Pons (tissue), 1 donor: Measurements from ENCODE around the gene TCHP.

Source experiments
- DNase-seq: peaks from one replicate; pipeline ENCODE4 v3.0.0-alpha.2; 2016; ENCODE audit warnings: low spot score

Gene TCHP

DNA sequence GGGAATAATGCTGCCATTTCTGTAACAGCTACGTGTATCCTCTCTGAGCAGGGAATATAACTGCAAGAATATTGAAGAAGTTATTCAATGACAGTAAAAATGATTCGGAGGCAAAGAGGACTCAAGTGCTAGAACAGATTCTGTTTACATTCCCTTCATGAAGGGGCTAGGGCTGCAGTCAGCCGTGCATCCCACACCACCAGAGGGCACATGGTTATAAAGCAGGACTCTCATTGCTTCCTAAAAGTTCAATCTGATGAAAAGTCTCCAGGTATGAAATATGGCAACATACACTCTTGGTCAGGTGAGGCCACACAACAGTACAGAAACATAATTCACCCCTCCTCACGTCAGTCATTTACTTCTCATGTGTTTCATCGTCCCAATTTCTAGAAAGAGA, 34.0 kb downstream of the TCHP start:
- DNase-seq = no peak

DNA sequence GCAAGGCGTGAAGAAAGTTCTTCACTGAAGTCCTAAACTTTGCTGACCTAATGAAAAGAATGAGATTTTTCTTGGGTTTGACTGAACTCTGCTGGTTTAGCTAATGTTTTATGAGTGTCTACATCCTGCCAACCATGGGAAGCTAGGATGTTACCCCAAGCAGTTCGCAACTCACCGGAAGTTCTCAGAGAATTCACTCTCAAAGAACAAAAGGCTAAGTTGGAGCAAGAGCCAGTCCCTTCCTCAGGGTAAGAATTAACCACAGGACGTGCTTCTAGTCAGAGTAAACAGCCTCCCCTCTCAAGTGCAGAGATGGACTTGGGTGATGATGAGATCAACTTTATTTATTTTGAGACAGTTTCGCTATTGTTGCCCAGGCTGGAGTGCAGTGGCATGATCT, 37.3 kb downstream of the TCHP start:
- peak; percentile 44 for DNase-seq

DNA sequence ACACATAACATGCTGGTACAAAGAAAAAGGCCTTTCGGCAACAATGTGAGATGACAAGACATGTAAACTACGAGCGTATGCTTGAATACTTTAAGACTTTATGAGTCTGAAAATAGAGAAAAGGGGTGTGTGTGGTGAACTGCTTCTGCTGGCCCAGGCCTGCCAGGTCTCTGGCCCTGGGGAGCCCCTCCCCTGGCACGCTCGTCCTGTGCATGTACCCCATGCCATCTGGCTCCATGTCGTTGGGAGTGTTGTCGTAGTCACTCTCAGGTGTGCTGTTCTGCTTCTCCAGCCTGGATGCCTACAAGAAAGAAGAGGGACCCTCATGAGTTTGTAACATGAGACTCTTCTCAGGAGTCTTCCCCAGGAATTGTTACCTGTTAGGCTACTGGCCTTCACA, 38.9 kb downstream of the TCHP start:
- DNase-seq = no peak

DNA sequence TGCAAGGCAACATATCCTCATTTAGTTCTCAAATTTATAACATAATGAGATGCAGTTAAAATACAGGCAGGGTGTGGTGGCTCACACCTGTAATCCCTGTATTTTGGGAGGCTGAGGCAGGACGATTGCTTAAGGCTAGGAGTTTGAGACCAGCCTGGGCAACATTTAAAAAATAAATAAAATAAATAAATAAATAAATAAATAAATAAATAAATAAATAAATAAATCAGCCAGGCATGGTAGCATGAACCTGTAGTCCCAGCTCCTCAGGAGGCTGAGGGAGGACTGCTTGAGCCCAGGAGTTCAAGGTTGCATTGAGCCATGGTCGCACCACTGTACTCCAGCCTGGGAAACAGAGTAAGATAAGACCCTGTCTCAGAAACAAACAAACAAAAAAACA, 39.4 kb downstream of the TCHP start:
- no peak for DNase-seq

DNA sequence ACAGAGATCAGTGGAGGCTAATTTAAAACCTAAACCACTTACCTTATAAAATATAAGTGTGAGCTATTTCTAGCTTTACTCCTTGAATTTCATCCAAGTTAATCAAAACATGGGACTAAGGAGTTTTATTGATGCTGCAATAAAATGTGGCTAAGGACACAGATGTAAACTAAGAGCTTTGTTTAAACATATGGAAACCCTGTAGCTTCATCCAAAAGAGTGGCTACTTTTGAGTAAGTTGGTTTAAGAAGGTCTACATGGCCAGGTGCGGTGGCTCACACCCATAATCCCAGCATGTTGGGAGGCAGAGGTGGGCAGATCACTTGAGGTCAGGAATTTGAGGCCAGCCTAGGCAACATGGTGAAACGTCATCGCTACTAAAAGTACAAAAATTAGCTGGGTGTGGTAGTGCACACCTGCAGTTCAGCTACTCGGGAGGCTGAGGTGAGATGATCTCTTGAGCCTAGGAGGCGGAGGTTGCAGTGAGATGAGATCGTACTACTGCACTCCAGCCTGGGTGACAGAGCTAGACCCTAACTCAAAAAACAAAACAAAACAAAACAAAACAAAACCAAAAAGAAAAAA, 40.4 kb downstream of the TCHP start:
- no peak for DNase-seq

DNA sequence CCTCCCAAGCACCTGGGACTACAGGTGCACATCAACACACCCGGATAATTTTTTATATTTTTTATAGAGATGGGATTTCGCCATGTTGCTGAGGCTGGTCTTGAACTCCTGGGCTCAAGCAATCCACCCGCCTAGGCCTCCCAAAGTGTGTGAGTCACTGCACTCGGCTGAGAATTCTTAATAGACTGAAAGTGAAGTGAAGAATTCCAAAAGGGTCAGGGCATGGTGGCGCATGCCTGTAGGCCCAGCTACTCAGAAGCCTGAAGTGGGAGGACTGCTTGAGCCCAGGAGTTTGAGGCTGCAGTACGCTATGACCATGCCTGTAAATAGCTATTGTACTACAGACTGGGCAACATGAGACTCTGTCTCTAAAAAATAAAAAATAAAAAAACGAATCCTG, 43.7 kb downstream of the TCHP start:
- DNase-seq = no peak

DNA sequence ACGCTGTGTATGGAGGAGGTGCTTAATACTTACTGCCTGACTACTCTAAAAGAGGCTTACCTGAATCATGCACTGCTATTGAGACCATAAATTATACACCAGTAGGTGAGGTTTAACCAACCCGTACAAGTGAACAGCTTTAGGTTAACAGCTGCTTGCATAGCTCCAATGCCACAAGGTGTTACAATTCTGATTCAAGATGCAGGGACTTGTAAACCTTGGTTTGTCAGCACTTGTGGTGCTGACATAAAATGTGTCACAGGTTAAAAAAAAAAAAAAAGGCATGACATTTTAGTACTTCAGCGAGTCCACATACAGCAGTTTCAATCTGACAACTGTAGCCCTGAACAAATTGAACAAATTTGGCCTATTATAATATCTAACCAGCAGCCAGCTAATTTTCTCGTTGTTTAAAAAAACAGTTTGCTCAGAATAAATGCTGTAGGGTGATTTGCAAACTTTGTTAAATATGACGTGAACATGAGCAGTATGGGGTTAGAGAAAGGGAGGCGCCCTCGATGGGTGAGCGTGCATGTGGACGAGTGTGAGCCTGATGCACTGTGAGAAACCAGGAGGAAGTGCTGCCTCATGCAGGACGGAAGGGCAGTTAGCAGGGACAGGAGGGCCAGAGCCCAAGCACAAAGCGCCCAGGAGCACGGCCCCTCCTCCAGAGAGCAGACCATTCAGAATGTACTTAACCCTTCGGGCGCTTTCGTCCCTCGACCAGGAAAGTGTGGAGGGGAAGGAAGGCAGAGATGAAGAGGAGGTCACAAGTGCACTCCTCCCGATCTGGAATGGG, 44.7 kb downstream of the TCHP start:
- no peak for DNase-seq

DNA sequence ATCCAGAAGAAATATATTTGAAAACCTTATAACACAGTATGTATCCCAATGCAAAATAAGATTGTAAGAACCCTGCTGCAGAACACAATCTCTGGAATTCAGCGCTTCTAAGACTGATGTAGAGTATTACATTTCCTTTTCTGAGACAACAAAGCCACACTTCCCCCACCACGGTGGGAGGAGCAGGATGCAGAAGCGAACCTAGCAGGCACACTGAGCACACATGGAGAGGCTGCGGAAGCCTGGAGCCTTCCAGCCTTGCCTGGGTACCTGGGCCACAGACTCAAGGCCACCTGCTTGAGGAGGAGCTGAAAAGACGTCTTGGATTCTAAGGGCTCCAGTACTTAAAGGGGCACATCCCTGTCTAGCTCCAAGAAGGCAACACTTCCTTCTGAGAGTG, 46.4 kb downstream of the TCHP start:
- no peak for DNase-seq

DNA sequence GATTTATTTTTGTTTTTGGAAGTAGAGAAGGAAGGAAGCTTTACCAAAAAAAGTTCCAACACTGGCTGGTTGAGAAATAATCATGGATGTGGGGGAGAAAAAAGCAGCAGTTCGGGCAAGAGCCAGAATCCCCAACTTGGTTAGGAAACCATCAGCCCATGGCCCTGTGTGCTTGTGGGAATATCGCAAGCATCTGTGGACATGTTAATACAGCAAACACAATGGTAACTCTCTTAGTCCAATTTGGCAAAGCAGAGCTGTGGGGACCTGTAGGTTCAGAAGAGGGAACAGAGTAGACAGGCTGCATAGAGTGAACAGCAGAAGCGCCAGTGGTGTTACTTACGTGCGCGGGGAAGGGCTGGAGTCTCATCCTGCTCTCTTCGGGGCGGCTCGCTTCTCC, 46.8 kb downstream of the TCHP start:
- DNase-seq = no peak

DNA sequence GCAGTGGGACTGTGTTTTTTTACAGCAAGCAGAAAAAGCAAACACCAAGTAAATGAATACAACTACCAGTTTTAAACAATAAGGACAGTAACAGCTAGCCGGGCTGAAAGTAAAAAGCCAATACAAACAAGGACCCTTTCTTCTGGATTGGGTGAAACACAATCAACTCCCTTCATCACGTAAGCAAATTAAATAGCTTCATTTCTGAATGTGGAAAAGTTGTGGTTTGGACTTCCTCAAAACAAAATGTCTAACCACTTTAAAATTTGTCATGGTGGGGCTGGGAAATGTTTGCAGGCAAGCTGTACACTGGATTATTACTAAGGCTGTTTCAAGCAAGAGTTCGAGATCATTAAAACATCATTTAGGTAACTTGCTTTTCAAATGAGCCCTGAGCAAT, 47.4 kb downstream of the TCHP start:
- peak; percentile 82 for DNase-seq

DNA sequence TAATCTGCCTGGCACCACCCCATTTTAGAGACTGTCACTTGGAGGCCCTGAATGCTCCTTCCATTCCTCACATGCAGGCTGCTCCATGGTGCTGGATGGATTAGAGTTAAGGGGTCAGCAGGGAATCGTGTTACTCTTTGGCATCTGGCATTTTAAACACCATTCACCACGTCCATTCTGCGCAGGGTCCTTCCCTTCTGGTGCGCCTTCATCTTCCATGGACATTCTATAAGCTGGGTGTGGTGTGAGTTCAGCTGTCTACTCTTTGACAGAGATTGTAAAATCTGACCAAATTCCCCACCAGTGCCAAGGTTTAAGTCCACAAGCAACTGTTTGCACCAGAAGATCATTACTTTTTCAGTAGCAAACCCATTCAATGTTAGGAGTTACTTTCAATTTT, 48.3 kb downstream of the TCHP start:
- no peak for DNase-seq

DNA sequence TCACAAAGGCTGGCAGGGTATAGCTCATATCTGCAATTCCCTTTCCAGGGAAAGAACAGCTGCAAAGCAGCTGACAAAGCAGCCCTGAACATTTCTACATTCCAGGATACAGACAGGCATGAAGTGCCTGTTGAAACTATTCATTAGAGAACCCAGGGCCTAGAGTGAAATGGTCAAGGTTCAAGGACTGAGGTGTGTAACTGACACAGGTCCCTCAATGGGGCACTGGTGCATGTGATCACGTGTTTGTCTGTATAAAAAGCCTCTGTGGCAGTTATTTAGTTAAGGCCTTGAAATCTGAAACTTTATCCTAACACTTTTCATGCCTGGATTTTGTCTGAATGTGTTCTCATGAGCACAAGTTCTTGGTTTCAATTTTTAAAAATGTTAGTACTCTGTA, 49.0 kb downstream of the TCHP start:
- DNase-seq = peak; percentile 45

DNA sequence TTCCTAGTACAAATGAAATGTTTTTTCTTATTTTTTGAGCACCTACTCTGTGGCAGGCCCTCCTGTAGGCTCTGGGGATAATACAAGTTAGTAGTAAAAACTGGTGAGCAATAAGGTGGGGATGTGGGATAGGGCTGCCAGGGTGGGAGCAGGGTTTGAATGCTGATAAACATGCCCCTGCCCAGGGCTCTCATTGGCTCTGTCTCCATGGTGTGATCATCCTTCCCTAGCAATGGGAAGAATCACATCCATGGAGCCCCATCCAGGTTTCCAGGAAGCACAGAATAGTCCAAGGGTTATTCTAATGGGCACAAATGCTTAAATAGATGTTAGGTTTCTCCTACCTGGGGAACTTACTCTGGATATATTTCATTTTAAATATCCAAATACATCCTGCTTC, 50.6 kb downstream of the TCHP start:
- DNase-seq = no peak

DNA sequence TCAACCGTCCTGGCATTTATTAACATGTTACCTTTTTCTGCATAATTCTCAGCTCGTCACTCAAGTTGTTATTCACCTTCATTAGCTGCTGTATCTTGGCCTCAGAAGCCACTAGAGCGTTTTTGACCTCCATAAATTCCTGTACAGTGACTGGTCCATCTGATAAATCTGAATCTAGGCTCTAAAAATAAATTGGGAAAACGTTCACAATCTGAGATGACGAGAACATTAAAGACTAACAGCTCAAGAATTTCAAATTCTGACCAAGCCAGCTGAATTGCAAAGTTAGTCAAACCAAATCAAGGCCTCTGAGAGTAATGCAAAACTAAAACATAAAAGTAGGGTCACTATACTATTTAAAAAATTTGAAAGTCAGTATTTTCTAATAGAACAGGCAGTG, 51.1 kb downstream of the TCHP start:
- no peak for DNase-seq

DNA sequence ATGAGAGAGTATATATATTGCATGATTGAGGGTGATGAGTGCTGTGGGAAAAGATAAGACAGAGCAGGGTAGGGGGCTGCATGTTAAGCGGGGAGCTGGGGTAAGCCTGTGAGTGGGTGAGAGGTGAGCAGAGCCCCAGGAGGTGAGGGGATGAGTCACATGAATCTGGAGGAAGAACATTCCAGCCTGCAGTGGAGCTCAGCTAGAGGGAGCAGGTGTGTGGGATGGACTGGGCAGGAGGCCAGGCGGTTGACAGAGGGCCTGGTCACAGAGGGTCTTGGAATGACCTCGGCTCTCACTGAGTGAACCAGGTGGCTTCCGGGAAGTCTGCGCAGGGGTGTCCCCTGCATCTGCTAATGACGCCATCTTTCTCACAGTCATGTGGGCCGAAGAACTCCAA, 51.7 kb downstream of the TCHP start:
- DNase-seq = no peak

DNA sequence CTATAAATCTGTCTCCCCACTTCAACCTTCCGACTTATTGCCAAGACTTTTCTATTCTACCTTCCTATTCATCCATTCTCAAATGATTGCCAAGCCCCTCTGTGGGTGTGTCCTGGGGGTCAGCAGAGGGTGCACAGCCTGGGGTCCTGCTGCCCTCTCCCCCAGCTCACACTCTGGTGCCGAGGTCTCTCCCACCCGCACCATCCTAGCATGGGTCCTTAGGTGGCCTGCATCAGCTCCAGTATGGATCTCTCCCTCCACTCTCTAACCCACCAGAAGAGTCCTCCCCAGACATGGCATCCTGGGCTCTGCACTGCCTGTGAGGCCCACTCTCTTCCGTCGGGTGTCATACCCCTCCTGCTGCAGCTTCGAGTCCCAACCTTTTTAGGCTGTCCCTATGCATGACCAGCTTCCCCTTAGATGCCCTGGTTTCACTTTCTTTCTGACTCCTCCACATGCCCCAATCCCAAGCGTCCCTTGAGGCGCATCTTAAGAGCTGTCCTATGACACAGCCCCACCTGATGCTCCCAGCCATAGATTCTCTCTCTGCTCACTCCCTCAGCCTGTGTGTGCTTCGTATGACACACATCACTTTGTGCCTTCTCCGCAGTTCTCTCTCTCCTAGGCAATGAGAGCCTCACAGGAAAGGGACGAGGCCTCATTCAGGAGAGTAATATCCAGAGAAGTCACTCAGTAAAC, 52.2 kb downstream of the TCHP start:
- DNase-seq = peak; percentile 68

DNA sequence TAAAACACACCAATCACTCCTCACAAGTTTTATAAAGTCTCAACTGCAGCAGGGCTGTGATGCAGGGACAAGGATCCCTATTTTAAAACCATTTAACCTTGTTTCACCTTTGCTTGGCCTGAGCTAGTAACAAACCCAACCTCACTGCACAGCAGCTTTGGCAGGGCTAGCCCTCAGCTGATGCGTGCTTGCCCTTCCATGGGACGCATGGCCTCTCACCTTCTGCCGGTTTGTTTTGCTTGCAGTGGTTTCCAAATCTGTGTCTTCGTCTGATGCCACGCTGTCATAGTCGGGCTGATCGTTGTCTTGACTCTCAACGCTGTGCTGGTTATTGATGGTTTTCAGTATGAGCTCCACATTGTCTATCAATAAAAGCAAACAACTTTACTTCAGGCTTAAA, 52.8 kb downstream of the TCHP start:
- DNase-seq = no peak

DNA sequence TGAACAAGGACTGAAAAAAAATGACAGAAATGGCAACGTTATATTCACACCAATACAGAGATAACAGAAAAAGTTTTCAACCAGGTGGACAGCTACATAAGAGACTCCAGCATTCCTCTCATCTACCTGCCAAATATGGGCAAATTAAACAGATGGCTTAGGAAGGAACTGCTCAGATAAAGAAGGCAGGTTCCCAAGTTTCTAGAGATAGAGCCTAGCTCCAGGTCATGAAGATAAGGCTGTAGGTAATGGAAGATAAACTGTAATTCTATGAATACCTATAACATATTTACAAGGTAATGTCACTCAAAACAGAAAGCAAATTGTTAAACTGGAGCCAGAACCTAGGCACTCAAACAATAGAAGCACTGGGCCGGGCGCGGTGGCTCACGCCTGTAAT, 53.6 kb downstream of the TCHP start:
- no peak for DNase-seq

DNA sequence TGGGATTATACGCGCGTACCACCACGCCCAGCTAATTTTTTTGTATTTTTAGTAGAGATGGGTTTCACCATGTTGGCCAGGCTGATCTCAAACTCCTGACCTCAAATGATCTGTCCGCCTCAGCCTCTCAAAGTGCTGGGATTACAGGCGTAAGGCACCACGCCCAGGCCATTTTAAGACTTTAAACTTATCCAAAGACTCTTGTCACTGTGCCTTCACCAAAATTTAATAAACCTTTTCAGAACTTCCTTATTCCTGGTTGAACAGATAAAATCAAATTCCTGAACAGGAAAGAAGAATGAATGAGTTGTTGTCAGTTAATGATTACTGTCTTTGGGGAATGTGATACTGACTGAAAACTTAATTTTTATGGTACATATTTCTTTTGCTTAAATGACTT, 58.3 kb downstream of the TCHP start:
- no peak for DNase-seq

DNA sequence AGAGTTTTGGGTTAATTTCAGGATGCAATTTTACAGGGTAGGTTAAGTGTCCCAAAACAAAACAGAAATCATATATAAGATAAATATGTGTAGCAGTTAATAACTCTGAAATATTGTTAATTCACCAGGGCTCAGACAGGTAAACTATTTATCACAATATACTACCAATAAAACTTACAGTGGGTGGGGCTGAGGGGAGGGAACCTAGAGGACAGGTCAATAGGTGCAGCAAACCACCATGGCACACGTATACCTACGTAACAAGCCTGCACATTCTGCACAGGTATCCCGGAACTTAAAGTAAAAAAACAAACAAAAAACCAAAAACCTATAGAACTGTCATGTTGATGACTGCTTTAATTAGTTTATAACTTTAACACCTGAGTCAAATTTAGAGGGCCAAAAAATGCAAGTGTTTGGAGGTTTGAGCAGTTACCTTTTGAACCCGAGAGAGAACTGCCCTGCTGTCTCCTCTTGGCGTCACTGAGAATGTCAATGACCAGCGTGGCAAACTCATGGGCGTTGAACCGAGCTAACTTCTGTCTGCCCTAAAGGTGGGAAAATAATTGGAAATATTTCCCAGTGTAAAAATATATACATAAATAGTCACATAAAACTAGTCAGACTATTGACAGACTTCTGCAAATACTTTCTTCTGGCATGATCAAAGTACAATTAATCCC, 59.5 kb downstream of the TCHP start:
- DNase-seq = no peak

DNA sequence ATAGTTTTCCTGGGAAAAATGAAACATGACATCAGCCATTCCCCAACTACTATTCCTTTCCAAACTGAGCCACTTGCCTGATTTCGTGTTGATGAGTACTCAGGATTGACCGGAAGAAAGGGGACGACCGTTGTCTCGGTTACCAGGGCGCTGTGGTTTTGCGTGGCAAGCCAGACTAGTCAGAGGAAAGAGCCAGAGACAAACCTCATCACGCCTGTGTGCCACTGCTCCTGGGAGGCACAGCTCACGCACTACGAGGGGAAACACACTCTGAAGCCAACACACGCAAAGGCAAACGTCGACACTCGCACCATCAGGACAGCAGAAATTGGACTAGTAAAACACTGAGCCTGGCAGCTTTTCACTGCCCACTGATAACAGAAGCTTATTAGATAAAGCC, 61.1 kb downstream of the TCHP start:
- no peak for DNase-seq

DNA sequence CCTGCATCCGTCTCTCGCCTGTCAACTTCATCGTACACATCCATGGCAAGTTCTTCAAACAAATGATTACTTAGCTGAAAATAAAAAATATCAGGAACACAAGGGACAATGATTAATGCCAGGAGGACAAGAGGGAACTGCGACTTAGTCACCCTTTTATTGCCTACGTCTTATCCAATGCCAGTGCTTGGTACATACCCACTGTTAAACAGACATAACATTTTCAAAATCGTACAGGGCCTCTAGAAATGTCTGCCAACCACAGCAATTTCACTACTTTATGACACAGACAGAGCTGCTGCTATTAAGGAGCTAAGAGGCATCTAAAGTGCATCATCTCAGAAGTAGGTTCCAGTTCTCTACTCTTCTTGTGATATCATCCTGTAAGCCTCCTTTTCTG, 61.5 kb downstream of the TCHP start:
- DNase-seq = no peak

DNA sequence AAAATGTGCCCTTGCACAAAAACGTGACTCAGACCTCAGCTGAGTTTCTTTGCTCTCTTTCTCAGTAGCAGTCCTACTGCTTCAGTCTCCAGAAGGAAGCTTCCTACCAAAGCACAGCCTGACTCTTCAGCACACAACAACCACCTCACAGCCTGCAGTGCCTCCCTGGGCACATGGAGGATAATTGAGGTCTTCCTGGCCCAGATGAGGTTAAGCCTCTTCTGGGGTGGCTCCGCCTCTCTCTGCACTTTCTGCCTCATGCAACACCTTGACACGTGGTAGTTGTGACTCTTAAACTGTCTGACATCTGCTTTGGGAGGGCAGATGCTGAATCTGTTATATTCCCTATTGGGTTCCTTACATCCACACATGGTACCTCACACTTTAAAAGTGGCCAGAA, 62.3 kb downstream of the TCHP start:
- no peak for DNase-seq
